ENCODE measurements around the gene MEIOC.
A peak's percentile ranks its signal among the peaks of the same experiment; 100 is the strongest.
"Not testable (repeated sequence)": the region's sequence is repeated elsewhere in the genome, so short reads cannot be mapped to it uniquely, and the experiment has no call there.

MEIOC gene

DNA sequence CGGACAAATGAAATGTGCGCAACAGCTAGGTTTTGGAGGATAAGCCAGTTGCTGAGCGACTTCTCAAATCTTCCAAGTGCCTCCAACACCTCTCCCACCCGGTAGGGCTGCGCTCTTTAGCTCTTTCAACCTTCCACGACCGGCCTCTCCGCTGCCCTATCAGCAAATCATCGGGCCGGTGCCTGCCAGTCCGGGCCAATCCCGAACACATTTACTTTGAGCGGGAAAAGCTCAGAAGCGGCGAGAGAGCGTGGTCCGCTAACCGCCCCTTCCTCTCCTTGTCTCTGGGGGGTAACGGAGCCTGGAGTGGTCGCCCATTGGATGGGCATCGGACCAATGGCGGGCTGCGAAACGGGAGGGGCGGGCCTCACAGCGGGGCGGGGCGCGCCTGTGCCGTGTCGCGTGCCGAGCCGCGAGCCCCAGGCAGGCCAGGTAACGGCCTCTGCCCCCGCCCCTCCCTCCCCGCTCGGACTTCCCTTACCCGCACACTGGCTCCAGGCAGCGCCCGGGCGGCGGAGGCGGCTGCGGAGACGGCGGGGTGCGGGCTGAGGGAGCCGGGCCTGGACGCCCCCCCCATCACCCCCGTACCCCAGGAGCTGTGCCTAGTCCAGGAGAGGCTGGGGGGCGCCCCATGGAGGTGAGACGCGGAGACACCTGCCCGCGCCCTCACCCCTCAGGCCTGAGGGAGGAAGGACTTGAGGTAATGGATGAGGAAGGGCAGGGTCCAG lies at the start of gene MEIOC:
Gene MEIOC (plus strand): TSS at position 486 of the 728 bp plus-strand sequence. CDS start 146 bp downstream, at position 632.
- peak; percentile 27 for DNase-seq

DNA sequence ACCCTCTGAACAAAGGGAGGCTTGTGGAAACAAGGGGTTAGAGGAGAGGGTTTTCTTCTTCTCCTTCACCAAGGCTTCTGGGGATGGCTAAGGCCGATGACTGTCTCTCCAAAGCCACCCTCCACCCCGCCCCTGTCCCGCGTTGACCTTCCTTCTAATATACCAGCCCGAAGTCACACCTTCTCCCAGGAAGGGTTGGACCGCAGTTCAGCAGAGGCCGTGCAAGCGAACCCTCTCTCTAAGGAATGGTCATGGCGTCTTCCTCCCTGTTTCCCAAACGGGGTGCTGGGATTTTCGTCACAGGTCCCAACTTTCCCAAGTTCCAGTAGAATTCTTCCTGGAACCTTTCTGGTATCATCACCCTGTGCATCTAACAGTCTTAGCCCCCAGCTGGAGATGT lies 49.6 kb upstream of the MEIOC start:
- no peak for DNase-seq

DNA sequence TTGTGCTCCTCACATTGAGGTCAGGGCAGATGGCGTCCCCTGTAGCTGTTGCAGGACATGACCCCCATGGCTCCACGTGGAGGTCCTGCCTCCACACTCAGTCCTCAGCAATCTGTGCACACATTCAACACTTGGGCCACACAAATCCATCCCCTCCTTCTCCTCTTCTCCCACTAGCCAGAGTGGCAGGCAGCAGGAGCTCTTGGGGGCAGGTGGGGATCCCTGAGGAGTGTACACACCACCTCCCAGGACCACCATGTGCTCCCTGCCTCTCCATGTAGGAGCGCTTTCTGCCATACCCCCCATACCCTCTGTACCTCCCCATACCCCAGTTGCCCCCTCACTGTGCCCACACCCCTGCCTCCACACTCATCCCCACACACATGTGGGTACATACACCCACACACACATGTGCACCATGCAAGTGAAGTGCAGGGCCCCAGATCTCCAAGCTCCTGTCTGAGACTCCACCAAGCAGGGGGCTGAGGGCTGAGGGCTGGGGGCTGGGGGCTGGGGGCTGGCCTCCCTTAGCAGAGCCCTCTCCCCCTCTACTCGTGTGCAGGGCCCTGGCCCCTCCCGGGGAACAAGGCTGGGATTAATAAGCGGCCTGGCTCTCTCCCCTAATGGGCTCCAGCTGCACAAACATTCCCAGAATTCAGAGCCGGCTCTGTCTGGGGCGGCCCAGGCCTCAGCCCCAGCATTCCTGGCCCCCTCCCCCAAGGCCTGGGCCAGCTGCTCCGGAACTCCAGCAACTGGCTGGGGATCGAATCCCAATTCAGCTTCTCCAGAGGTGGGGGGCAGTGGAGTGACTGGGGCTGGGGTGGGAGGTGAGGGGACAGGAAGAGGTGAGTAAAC lies 48.2 kb upstream of the MEIOC start:
- DNase-seq, result no peak

DNA sequence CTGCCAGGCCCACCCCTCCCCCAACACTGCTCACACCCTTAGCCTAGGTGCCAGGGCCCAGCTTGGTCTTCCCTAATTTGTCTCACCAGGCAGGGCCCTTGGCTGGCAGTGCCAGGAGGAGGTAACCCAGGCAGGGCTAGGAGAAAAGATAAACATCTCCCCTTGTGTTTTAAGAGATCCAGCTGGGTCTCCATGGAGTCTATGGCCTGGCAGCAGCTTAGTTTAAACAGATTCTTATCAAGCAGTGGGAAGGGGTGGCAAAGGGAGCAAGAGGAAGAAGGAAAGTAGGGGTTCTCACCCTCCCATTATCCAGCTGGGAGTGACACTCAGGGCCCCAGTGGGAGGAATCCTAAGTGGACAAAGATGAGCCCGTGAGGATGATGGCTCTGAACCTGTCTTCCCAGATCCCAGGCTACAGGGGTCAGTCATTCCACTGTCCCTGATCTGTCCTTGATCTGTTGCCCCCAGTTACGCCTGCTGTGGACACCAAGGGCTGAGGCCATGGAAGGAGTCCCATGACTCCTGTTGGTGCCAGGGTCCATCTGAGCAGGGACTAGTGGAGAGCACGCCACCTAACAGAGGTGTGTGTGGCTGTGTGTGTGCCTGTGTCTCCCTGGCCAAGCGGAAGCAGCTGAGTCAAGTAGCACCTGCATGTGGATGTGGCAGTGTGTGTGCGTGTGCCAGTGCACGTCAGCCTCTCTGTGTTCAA lies 47.4 kb upstream of the MEIOC start:
- no peak for DNase-seq

DNA sequence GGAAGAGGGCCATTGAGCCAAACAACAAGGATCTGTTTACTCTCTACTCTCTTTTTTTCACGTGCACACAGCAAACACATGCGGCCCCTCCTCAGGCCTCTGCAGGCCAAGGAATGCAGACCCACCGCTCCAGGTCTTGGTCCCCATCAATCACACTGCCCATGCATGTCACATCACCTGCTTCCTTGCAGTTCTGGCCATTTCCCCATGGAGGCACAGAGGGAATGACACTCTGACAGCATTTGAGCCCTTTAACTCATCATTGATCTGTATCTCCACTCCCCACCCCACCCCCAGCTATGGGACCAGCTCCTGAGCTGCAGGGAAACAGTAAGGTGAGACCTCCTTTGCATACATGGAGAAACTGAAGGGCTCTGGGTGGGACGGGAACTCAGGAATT lies 45.9 kb upstream of the MEIOC start:
- DNase-seq, result no peak

GRCh38 chr17:44610871-44611270 lies 45.4 kb upstream of the MEIOC start:
- no peak for DNase-seq

DNA sequence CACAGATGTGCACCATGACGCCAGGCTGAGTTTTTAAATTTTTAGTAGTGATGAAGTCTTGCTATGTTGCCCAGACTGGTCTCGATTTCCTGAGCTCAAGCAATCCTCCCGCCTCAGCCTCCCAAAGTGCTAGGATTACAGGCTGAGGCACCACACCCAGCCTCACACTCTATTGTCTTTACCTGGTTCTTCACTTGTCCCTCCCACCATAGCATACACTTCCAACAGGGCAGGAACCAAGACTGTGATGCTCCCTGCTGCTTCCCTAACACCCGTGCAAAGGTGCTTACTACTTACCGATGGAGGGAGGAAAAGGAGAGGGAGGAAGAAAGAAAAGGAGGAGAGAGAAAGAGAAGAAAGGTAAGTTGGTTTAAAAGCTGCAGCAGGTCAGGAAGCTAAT lies 41.4 kb upstream of the MEIOC start:
- DNase-seq, result no peak

- DNase-seq, result not testable (repeated sequence)
Measured at GRCh38 chr17:44618652-44619051, 37.6 kb upstream of the MEIOC start.

DNA sequence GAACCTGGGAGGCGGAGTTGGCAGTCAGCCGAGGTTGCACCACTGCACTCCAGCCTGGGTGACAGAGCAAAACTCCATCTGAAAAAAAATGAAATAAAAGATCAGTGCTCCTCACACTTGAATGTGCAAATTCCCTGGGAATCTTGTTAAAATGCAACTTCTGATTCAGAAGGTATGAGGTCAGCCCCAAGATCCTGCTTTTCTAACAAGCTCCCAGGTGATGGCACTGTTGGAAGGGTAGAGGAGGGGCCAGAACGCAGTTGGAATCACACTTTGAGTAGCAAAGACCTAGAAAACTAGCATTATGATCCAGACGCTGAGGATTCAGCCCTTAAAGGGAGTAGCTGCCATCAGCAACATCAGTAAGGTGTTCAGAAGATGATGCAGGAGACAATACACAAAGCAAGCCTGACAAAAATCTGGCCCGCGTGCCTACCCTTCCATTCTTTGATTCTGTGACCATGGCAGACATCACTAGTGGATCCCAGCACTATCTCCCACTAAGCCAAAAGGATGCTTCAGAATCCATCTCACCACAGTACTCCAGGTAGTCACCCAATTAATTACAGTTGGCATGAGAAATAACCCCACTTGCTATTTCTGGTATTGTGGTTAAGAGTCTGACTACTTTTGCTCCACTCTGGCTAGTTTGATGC lies 33.1 kb upstream of the MEIOC start:
- no peak for DNase-seq

DNA sequence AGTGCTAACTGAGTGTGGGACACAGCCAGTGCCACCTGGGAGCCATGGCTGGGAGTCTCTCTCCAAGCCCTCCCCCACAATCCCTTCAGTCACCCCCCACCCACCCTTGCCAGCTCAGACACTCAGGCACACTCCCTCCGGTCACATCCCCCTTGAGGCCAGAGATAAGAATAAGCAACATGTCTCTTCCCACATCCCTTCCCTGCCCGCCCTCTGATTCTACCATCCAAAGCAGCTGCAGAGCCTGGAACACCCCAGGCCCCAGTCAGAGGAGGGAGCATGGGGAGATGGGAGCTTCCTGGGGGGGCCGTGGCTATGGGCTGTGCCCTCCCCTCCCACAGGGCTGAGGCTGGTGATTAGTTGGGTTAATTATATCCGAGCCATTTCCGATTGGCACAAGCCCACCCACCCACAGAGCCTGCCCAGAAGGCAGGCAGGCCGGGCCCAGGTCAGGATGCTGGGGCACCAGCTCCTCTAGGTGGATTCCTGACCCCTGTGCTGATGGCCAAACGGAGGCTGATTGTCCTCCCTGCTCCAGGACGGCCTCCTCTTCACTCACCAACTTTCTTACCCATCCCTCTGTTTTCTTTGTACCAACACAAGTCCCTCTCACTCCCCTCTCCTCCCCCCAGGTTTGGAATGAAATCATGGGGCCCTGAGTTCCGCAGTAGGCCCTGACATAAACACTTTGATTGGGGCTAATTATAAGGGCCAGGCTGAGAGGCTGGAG lies 28.6 kb upstream of the MEIOC start:
- no peak for DNase-seq

GRCh38 chr17:44628243-44629188 lies 27.8 kb upstream of the MEIOC start:
- DNase-seq, result no peak

DNA sequence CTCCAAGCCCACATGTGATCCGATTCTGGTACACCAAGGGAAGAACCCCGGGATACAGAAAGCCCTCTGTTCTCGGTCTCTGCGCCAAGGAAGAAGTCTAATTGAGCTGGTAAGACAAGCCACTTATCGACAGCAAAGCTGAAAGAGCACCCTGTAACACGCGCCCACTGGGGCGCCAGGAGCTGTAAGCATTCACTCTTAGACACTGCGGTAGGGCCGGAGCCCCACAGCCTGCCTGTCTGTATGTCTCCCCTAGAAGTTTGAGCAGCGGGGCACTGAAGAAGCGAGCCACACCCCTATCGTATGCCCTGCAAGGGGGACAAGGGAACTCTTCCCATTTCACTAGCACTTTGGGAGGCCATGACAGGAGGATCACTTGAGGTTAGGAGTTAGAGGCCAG lies 27.0 kb upstream of the MEIOC start:
- DNase-seq, result no peak

DNA sequence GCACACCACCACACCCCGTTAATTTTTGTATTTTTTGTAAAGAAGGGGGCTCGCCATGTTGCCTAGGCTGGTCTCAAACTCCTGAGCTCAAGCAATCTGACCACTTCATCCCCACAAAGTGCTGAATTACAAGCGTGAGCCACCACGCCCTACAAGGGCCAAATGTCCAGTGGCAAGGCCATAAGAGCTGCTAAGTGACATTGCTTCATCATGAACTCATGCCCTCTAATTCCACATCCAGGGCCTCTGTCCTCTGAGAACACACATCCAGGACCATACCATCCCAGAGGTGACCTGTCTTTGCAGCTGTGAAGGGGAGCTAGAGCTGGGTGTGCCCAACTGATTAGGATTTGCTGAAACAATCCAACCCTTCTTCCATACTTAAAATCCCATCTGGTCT lies 25.6 kb upstream of the MEIOC start:
- no peak for DNase-seq

DNA sequence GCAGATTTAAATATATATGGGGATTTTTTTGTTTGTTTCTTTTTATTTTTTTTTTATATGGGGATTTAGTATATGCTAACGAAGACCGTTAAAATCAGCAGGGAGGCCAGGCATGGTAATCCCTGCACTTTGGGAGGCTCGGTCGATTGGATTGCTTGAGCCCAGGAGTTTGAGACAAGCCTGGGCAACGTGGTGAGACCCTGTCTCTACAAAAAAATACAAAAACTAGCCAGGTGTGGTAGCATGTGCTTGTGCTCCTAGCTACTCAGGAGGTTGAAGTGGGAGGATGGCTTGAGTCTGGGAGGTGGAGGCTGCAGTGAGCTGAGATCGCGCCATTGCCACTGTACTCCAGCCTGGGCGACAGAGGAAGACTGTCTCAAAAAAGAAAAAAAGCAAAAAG lies 22.3 kb upstream of the MEIOC start:
- DNase-seq, result no peak

- not testable (repeated sequence) for DNase-seq
Measured at GRCh38 chr17:44634401-44634800, 21.9 kb upstream of the MEIOC start.

DNA sequence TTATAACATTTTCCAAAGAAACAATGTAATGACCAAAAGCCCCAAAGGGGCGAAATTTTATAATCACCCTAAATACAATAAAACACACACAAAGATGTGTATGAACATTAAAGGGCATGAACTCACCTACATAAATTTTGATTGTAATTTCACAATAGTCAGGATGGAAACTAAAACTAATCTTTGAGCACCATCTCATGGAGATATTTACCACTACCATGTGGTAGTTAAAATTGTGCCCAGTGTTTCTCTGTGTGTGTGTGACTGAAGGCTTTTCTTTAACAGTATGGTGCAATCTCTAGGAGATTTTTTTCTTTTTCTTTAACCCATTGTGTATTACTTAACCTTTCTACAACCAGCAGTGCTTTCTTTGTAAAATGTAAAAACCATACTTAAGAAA lies 19.7 kb upstream of the MEIOC start:
- no peak for DNase-seq

DNA sequence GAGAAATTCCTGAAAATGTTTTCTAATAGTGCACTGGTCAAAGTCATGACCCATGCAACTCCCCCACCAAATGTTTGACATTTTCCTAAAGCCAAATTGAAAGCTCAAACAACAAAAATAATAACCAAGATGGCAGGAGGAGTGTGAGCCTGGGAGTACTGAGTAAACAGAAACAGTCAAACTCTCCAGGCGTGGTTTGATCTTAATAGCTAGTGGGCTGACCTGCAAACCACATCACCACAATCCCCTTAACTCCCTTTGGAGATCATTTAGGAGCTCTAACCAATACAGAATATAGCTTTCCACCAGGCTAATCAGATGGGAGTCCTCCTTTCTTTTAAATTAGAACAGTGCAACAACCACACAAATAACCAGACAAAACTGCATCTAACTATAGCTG lies 19.2 kb upstream of the MEIOC start:
- no peak for DNase-seq

DNA sequence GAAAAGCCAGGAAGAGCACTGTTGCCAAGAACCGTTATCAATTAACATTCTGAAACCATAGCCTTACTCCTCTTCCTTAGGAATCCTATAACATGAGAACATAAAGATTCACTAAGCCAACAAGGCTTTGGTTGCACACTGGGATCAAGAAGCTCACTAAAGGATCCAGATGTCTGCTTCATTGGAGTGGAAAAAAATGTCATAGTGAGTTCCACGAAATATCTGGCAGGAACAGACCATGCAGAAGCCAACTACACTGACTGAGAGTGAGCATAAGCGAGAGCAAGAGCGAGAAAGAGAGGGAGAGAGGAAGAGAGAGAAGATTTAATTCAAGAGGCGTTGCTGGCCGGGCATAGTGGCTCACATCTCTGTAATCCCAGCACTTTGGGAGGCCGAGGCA lies 13.4 kb upstream of the MEIOC start:
- DNase-seq, result no peak

DNA sequence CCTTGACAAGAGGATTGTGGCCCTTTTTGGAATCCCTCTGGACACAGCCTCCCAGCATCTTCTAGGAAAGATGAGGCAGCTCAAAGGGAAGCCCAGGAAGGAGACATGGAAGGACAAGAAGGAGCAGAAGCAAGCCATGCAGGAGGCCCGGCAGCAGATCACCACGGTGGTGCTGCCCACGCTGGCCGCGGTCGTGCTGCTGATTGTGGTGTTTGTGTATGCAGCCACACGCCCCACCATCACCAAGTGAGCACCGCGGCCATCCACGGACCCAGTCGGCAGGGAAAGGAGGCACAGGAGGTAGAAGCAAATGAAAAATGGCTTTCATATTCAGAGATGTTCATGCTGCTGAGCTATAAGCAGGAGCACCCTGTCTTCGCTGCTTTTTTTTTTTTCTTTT lies 10.9 kb upstream of the MEIOC start:
- no peak for DNase-seq

- no peak for DNase-seq
Measured at GRCh38 chr17:44646280-44646679, 10.0 kb upstream of the MEIOC start.

DNA sequence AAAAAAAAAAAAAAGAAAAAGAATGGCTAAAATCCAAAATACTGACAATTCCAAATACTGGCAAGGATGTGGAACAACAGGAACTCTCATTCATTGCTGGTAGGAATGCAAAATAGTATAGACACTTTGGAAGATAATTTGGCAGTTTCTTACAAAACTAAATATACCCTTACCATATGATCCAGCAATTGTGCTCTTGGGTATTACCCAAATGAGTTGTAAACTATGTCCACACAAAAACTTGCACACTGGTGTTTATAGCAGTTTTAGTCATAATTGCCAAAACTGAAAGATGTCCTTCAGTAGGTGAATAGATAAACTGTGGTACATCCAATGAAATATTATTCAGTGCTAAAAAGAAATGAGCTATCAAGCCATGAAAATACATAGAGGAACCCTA lies 8.5 kb upstream of the MEIOC start:
- no peak for DNase-seq
